CD14-positive monocyte (primary cell): ENCODE results near the gene GRID2. TPM values are rescaled to one million over a fixed set of nuclear protein-coding genes. Genes with fewer than 3 reads are reported as not detected.

Experiments used
- DNase-seq, 3 donors: peaks; one replicate each; pipeline ENCODE4 v3.0.0-alpha.2; 2011 to 2022
- H2AFZ ChIP-seq: 2 replicates; pipeline ENCODE4 v1.6.0; 2012; ENCODE audit warnings: mild to moderate bottlenecking, low read depth, low read length, inconsistent platforms; ENCODE audit not compliant: insufficient read depth, poor library complexity, severe bottlenecking
- H3K27ac ChIP-seq, 2 donors: 1 replicate in 1 of 2; 2 replicates in 1 of 2; pipeline ENCODE4 v1.5.1; 2012 to 2013; ENCODE audit warnings: low read length in 2 of 2, control low read depth in 1 of 2, inconsistent platforms in 1 of 2, low read depth in 1 of 2, mild to moderate bottlenecking in 1 of 2
- H3K27me3 ChIP-seq, 2 donors: one replicate each; pipeline versions ENCODE4 v1.6.0 to v1.6.1; 2011 to 2013; ENCODE audit warnings: low read length in 2 of 2; ENCODE audit not compliant: control insufficient read depth in 2 of 2, insufficient read depth in 2 of 2
- H3K36me3 ChIP-seq, 2 donors: replicated peaks in 1 of 2; 1 replicate in 1 of 2; 2 replicates in 1 of 2; pipeline versions ENCODE4 v1.5.1 to v1.6.1; 2012 to 2013; ENCODE audit warnings: low read length in 2 of 2, control low read depth in 1 of 2, inconsistent platforms in 1 of 2, mild to moderate bottlenecking in 1 of 2; ENCODE audit not compliant: insufficient read depth in 2 of 2, control insufficient read depth in 1 of 2
- H3K4me1 ChIP-seq, 2 donors: 1 replicate in 1 of 2; 2 replicates in 1 of 2; pipeline versions ENCODE4 v1.5.1 to v1.6.1; 2012 to 2013; ENCODE audit warnings: low read length in 2 of 2, control low read depth in 1 of 2, inconsistent platforms in 1 of 2, mild to moderate bottlenecking in 1 of 2, moderate library complexity in 1 of 2; ENCODE audit not compliant: insufficient read depth in 2 of 2, control insufficient read depth in 1 of 2
- H3K4me2 ChIP-seq: replicated peaks from 2 replicates; pipeline ENCODE3; 2012; ENCODE audit warnings: low read length, moderate library complexity, mild to moderate bottlenecking; ENCODE audit not compliant: poor library complexity, severe bottlenecking; ENCODE audit errors: extremely low read depth
- H3K4me3 ChIP-seq, 3 experiments: fragments of 200-600 bp in 1 of 3; sonication (generic) in 1 of 3; replicated peaks in 1 of 3; 1 replicate in 2 of 3; 2 replicates in 1 of 3; pipeline ENCODE4 v1.5.1; 2011 to 2013; ENCODE audit warnings: low read length in 3 of 3, mild to moderate bottlenecking in 3 of 3, control low read depth in 2 of 3, low read depth in 2 of 3, inconsistent platforms in 1 of 3, moderate library complexity in 1 of 3
- H3K79me2 ChIP-seq: 2 replicates; pipeline ENCODE4 v1.6.0; 2012; ENCODE audit warnings: mild to moderate bottlenecking, control low read depth, inconsistent platforms, low read length, moderate library complexity; ENCODE audit not compliant: insufficient read depth
- H3K9ac ChIP-seq: 2 replicates; pipeline ENCODE4 v1.6.0; 2017; ENCODE audit warnings: low read length, mild to moderate bottlenecking; ENCODE audit not compliant: insufficient read depth, poor library complexity, severe bottlenecking
- H3K9me3 ChIP-seq, 2 donors: replicated peaks in 1 of 2; 1 replicate in 1 of 2; 2 replicates in 1 of 2; pipeline versions ENCODE4 v1.5.1 to v1.6.1; 2012 to 2013; ENCODE audit warnings: low read length in 2 of 2, control low read depth in 1 of 2; ENCODE audit not compliant: control insufficient read depth in 1 of 2, insufficient read depth in 1 of 2
- H4K20me1 ChIP-seq: 2 replicates; pipeline ENCODE4 v1.6.0; 2012; ENCODE audit warnings: mild to moderate bottlenecking, low read length, control low read depth, moderate library complexity; ENCODE audit not compliant: insufficient read depth
- H3K27ac Mint-ChIP-seq, 7 donors: one replicate each; pipeline ENCODE4 v1.8.0; 2020; ENCODE audit warnings: mild to moderate bottlenecking in 7 of 7, mixed read lengths in 7 of 7, moderate library complexity in 6 of 7, inconsistent platforms in 2 of 7
- H3K27me3 Mint-ChIP-seq, 3 donors: one replicate each; pipeline ENCODE4 v1.8.0; 2021 to 2022; ENCODE audit warnings: low read depth in 3 of 3, mild to moderate bottlenecking in 3 of 3, mixed read lengths in 3 of 3, moderate library complexity in 3 of 3, inconsistent platforms in 1 of 3
- H3K36me3 Mint-ChIP-seq, 2 donors: one replicate each; pipeline ENCODE4 v1.8.0; 2020; ENCODE audit warnings: mixed read lengths in 2 of 2, inconsistent platforms in 1 of 2, mild to moderate bottlenecking in 1 of 2
- H3K4me1 Mint-ChIP-seq: one replicate; pipeline ENCODE4 v1.8.0; 2020; ENCODE audit warnings: mild to moderate bottlenecking, mixed read lengths
- H3K4me3 Mint-ChIP-seq, 2 donors: one replicate each; pipeline ENCODE4 v1.8.0; 2020; ENCODE audit warnings: mild to moderate bottlenecking in 2 of 2, mixed read lengths in 2 of 2, moderate library complexity in 1 of 2
- H3K9me3 Mint-ChIP-seq, 7 donors: one replicate each; pipeline ENCODE4 v1.8.0; 2020 to 2022; ENCODE audit warnings: mixed read lengths in 7 of 7, mild to moderate bottlenecking in 6 of 7, moderate library complexity in 6 of 7, inconsistent platforms in 2 of 7
- WGBS: methylation state at CpG from one replicate; pipeline ENCODE4 v1.1.5; 2013; ENCODE audit warnings: missing lambda C conversion rate; ENCODE audit not compliant: insufficient coverage; 5-methylcytosine and 5-hydroxymethylcytosine counted together
- intact Hi-C, 2 donors: fragments of 100-400 bp; cut with micrococcal nuclease; formaldehyde crosslinking; loops; one replicate each; pipeline versions ENCODE4 v1.15.0 to v1.15.1; 2023
- polyA plus RNA-seq, 3 donors: library from polyadenylated mRNA; depleted of rRNA in 1 of 3; unstranded in 2 of 3; stranded (reverse) in 1 of 3; fragments of 300-500 nt in 2 of 3; fragments of >200 nt in 1 of 3; fragmentation: Illumina TruSeq in 2 of 3; gene quantifications; 1 replicate in 2 of 3; 2 replicates in 1 of 3; pipeline ENCODE4 v1.2.3, GENCODE V29; 2012 to 2021
- TF ChIP-seq, protein P1 (sequence below): fragments of 200-600 bp; IDR thresholded peaks from one replicate; pipeline ENCODE4 v1.8.0; 2022; ENCODE audit warnings: antibody characterized with exemption, mild to moderate bottlenecking

GRID2 gene
- polyA plus RNA-seq, 3 donors = not detected

DNA sequence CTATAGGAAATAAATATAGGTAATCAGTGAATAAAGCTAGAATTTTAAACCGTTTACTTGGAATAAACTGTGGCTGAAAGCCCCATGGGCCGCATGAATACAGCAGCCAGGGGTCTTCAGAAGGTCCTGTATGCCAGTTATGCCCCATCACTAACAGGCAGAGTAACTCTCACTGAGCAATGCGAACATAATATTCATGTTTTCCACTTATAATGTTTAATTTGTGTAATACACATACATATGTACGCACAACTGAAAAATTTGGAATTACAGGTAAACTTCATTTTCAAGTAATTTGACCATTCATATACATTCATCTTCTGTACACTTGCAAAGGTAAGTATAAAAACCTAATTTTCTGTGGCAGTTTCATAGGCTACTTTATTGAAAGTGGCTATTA lies 998.5 kb downstream of the GRID2 start:
- H3K27ac ChIP-seq = no peak overlapping the region
- H3K79me2 ChIP-seq = no peaks in the 10 kb centered on the region
- H3K36me3 Mint-ChIP-seq = no peaks in the 10 kb centered on the region
- DNase-seq = no peak
- no peaks in the 10 kb centered on the region for H3K4me1 ChIP-seq
- peaks cover 3% of the 10 kb centered on the region for H3K4me1 Mint-ChIP-seq
- no peaks in the 10 kb centered on the region for H3K27me3 ChIP-seq
- H3K27me3 Mint-ChIP-seq = no peaks in the 10 kb centered on the region
- H3K9me3 ChIP-seq = no peaks in the 10 kb centered on the region
- no peaks in the 10 kb centered on the region for H3K36me3 ChIP-seq
- WGBS = 83% methylated on average over 2 of the region's 4 CpGs
- no peak overlapping the region for H3K9ac ChIP-seq
- TF ChIP-seq, protein P1, sequence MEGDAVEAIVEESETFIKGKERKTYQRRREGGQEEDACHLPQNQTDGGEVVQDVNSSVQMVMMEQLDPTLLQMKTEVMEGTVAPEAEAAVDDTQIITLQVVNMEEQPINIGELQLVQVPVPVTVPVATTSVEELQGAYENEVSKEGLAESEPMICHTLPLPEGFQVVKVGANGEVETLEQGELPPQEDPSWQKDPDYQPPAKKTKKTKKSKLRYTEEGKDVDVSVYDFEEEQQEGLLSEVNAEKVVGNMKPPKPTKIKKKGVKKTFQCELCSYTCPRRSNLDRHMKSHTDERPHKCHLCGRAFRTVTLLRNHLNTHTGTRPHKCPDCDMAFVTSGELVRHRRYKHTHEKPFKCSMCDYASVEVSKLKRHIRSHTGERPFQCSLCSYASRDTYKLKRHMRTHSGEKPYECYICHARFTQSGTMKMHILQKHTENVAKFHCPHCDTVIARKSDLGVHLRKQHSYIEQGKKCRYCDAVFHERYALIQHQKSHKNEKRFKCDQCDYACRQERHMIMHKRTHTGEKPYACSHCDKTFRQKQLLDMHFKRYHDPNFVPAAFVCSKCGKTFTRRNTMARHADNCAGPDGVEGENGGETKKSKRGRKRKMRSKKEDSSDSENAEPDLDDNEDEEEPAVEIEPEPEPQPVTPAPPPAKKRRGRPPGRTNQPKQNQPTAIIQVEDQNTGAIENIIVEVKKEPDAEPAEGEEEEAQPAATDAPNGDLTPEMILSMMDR = no peak
- H3K4me2 ChIP-seq = no peak overlapping the region
- intact Hi-C loops = no loop called here
- H3K9me3 Mint-ChIP-seq = peaks cover 0 to 1% (median 0%) of the 10 kb centered on the region in 7 donors
- no peak overlapping the region for H2AFZ ChIP-seq
- H3K27ac Mint-ChIP-seq = no peak overlapping the region
- no peaks in the 10 kb centered on the region for H4K20me1 ChIP-seq
- H3K4me3 Mint-ChIP-seq = no peak overlapping the region
- H3K4me3 ChIP-seq = no peak overlapping the region

GRCh38 chr4:93303440-93303839 lies 999.7 kb downstream of the GRID2 start:
- H3K4me1 Mint-ChIP-seq = peaks cover 3% of the 10 kb centered on the region
- H3K9me3 ChIP-seq = no peaks in the 10 kb centered on the region
- H3K27ac Mint-ChIP-seq = no peak overlapping the region
- H3K27ac ChIP-seq = no peak overlapping the region
- H2AFZ ChIP-seq = no peak overlapping the region
- no peak overlapping the region for H3K9ac ChIP-seq
- H3K4me3 ChIP-seq = no peak overlapping the region
- DNase-seq = no peak
- WGBS = no CpG with 5 or more reads among the region's 2 CpGs
- TF ChIP-seq, protein P1 = no peak
- no peak overlapping the region for H3K4me3 Mint-ChIP-seq
- H3K4me2 ChIP-seq = no peak overlapping the region
- no peaks in the 10 kb centered on the region for H3K36me3 ChIP-seq
- H3K36me3 Mint-ChIP-seq = no peaks in the 10 kb centered on the region
- no peaks in the 10 kb centered on the region for H3K4me1 ChIP-seq
- H3K9me3 Mint-ChIP-seq = peaks cover 0 to 1% (median 0%) of the 10 kb centered on the region in 7 donors
- intact Hi-C loops = no loop called here
- no peaks in the 10 kb centered on the region for H4K20me1 ChIP-seq
- no peaks in the 10 kb centered on the region for H3K27me3 Mint-ChIP-seq
- H3K79me2 ChIP-seq = no peaks in the 10 kb centered on the region
- no peaks in the 10 kb centered on the region for H3K27me3 ChIP-seq
